Gastroesophageal sphincter (tissue), 3 donors: Measurements from ENCODE around the gene KIF16B.

ENCODE experiments used
- POLR2A ChIP-seq, 2 donors: fragments of 450-650 bp; IDR thresholded peaks; one replicate each; pipeline ENCODE4 v1.6.1; 2017; ENCODE audit warnings: antibody characterized with exemption in 2 of 2, mild to moderate bottlenecking in 2 of 2, moderate library complexity in 1 of 2
- POLR2AphosphoS5 ChIP-seq: sonication (generic); formaldehyde crosslinking; IDR thresholded peaks from one replicate; pipeline ENCODE4 v1.6.1; 2017; ENCODE audit warnings: antibody characterized with exemption
- TF ChIP-seq, protein P1 (sequence below), 4 experiments: fragments of 200-600 bp in 2 of 4; fragments of 450-650 bp in 2 of 4; sonication (generic) in 1 of 4; IDR thresholded peaks; one replicate each; pipeline ENCODE4 v1.5.1; 2017 to 2019; ENCODE audit warnings: antibody characterized with exemption in 4 of 4, mild to moderate bottlenecking in 2 of 4, moderate library complexity in 2 of 4

DNA sequence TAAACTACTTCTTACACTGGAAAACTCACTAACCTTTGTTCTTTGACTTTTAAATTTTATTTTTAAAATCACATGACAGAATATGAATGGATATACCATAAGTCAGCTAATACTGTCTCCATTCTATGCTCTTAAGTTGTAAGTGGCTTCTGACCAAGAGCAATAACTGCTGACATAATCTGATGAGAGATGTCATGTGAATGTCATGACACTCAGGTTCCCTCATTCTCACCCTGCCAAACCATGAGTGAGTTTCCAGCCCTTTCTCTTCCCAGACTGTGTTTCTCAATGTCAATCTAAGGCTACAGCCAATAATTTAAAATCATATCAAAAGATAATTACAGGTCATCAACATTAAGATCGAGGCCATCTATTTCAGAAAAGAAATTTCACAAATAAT is 39.7 kb downstream of the KIF16B start:
- TF ChIP-seq, protein P1, sequence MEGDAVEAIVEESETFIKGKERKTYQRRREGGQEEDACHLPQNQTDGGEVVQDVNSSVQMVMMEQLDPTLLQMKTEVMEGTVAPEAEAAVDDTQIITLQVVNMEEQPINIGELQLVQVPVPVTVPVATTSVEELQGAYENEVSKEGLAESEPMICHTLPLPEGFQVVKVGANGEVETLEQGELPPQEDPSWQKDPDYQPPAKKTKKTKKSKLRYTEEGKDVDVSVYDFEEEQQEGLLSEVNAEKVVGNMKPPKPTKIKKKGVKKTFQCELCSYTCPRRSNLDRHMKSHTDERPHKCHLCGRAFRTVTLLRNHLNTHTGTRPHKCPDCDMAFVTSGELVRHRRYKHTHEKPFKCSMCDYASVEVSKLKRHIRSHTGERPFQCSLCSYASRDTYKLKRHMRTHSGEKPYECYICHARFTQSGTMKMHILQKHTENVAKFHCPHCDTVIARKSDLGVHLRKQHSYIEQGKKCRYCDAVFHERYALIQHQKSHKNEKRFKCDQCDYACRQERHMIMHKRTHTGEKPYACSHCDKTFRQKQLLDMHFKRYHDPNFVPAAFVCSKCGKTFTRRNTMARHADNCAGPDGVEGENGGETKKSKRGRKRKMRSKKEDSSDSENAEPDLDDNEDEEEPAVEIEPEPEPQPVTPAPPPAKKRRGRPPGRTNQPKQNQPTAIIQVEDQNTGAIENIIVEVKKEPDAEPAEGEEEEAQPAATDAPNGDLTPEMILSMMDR (IDR thresholded peaks at IDR 0.05): no peak
- TF ChIP-seq POLR2AphosphoS5 (no peak), POLR2A (IDR thresholded peaks at IDR 0.05) (no peak)
